HG02610 (cell line): ENCODE measurements around the gene TOGARAM1.

Experiments
- ATAC-seq: cut with Tn5 transposase; IDR thresholded peaks from one replicate; pipeline ENCODE4 v1.9.1; 2021; ENCODE audit warnings: mild to moderate bottlenecking, moderate library complexity; ENCODE audit not compliant: unreplicated experiment

The TOGARAM1 gene

GRCh38 chr14:45083976-45084722, 122.2 kb downstream of the TOGARAM1 start, which contains the start of gene PRPF39:
Gene PRPF39 (plus strand): TSS chr14:45084116. CDS start chr14:45095240, 11,124 bp downstream.
- peak; percentile 96 for ATAC-seq

- ATAC-seq, result no peak
Observed at GRCh38 chr14:45084946-45085346, 123.0 kb downstream of the TOGARAM1 start.

- peak; percentile 97 for ATAC-seq
Observed at GRCh38 chr14:45089813-45090212, 127.8 kb downstream of the TOGARAM1 start.

- ATAC-seq, result no peak
Observed at GRCh38 chr14:45091710-45092109, 129.7 kb downstream of the TOGARAM1 start.

GRCh38 chr14:45094275-45094674, 132.3 kb downstream of the TOGARAM1 start:
- ATAC-seq, result no peak

GRCh38 chr14:45095143-45095542, 133.2 kb downstream of the TOGARAM1 start:
- ATAC-seq, result no peak

- no peak for ATAC-seq
Observed at GRCh38 chr14:45096218-45096617, 134.2 kb downstream of the TOGARAM1 start.

- ATAC-seq, result no peak
Observed at GRCh38 chr14:45103806-45104205, 141.8 kb downstream of the TOGARAM1 start.

- ATAC-seq, result no peak
Observed at GRCh38 chr14:45104561-45104960, 142.6 kb downstream of the TOGARAM1 start.

- ATAC-seq, result no peak
Observed at GRCh38 chr14:45112896-45113781, 151.1 kb downstream of the TOGARAM1 start.

GRCh38 chr14:45114327-45114726, 152.3 kb downstream of the TOGARAM1 start:
- ATAC-seq, result no peak

GRCh38 chr14:45118594-45118993, 156.6 kb downstream of the TOGARAM1 start:
- ATAC-seq, result no peak

- ATAC-seq, result no peak
Observed at GRCh38 chr14:45120096-45120495, 158.1 kb downstream of the TOGARAM1 start.

- no peak for ATAC-seq
Observed at GRCh38 chr14:45123271-45123670, 161.3 kb downstream of the TOGARAM1 start.
